HEK293 (cell line): ENCODE results near the gene TBC1D5.

Experiments
- GLI4 ChIP-seq: fragments of 450-650 bp; formaldehyde crosslinking; IDR thresholded peaks from 2 replicates; pipeline ENCODE4 v1.5.1; 2016; ENCODE audit warnings: missing biosample characterization, missing genetic modification characterization
- GLIS1 ChIP-seq: fragments of 450-650 bp; formaldehyde crosslinking; IDR thresholded peaks from 2 replicates; pipeline ENCODE4 v1.5.1; 2016; ENCODE audit warnings: missing biosample characterization, missing genetic modification characterization
- IKZF3 ChIP-seq: fragments of 450-650 bp; IDR thresholded peaks from 2 replicates; pipeline ENCODE4 v1.5.0; 2018; ENCODE audit warnings: missing biosample characterization, mild to moderate bottlenecking, missing genetic modification characterization, moderate library complexity
- KLF10 ChIP-seq: fragments of 450-650 bp; IDR thresholded peaks from 2 replicates; pipeline ENCODE4 v1.5.1; 2018; ENCODE audit warnings: missing biosample characterization, mild to moderate bottlenecking, missing genetic modification characterization
- SP2 ChIP-seq: fragments of 450-650 bp; formaldehyde crosslinking; IDR thresholded peaks from 2 replicates; pipeline ENCODE4 v1.5.1; 2016; ENCODE audit warnings: missing biosample characterization, missing genetic modification characterization
- ZNF112 ChIP-seq: fragments of 450-650 bp; formaldehyde crosslinking; IDR thresholded peaks from 2 replicates; pipeline ENCODE4 v1.5.0; 2017; ENCODE audit warnings: missing biosample characterization, missing genetic modification characterization
- ZNF274 ChIP-seq, 2 experiments: fragments of 200-500 bp in 1 of 2; fragments of 450-650 bp in 1 of 2; sonication (Bioruptor generic) in 1 of 2; formaldehyde crosslinking in 1 of 2; IDR thresholded peaks; 2 replicates each; pipeline versions ENCODE4 v1.5.1 to v1.6.1; 2014 to 2016; ENCODE audit warnings: borderline replicate concordance in 1 of 2, inconsistent platforms in 1 of 2, low read length in 1 of 2, missing biosample characterization in 1 of 2, missing genetic modification characterization in 1 of 2
- ZNF350 ChIP-seq: fragments of 450-650 bp; formaldehyde crosslinking; IDR thresholded peaks from 2 replicates; pipeline ENCODE4 v1.5.0; 2017; ENCODE audit warnings: missing biosample characterization, mild to moderate bottlenecking, missing genetic modification characterization
- TF ChIP-seq, protein P1 (sequence below): fragments of 450-650 bp; formaldehyde crosslinking; IDR thresholded peaks from 2 replicates; pipeline ENCODE4 v1.5.1; 2017; ENCODE audit warnings: missing biosample characterization, missing genetic modification characterization
- TF ChIP-seq, protein P2 (sequence below): fragments of 450-650 bp; formaldehyde crosslinking; IDR thresholded peaks from 2 replicates; pipeline ENCODE4 v1.5.1; 2016; ENCODE audit warnings: missing biosample characterization, missing genetic modification characterization
- TF ChIP-seq, protein P3 (sequence below): fragments of 450-650 bp; formaldehyde crosslinking; IDR thresholded peaks from 2 replicates; pipeline ENCODE4 v1.5.1; 2016; ENCODE audit warnings: missing biosample characterization, missing genetic modification characterization
- TF ChIP-seq, protein P4 (sequence below): fragments of 450-650 bp; formaldehyde crosslinking; IDR thresholded peaks from 2 replicates; pipeline ENCODE4 v1.5.1; 2016; ENCODE audit warnings: missing biosample characterization, missing genetic modification characterization, low read depth
- TF ChIP-seq, protein P5 (sequence below): fragments of 450-650 bp; formaldehyde crosslinking; IDR thresholded peaks from 2 replicates; pipeline ENCODE4 v1.5.1; 2017; ENCODE audit warnings: missing biosample characterization, missing genetic modification characterization
- TF ChIP-seq, protein P6 (sequence below): fragments of 450-650 bp; formaldehyde crosslinking; IDR thresholded peaks from 2 replicates; pipeline ENCODE4 v1.5.1; 2017; ENCODE audit warnings: missing biosample characterization, mild to moderate bottlenecking, missing genetic modification characterization, moderate library complexity

DNA sequence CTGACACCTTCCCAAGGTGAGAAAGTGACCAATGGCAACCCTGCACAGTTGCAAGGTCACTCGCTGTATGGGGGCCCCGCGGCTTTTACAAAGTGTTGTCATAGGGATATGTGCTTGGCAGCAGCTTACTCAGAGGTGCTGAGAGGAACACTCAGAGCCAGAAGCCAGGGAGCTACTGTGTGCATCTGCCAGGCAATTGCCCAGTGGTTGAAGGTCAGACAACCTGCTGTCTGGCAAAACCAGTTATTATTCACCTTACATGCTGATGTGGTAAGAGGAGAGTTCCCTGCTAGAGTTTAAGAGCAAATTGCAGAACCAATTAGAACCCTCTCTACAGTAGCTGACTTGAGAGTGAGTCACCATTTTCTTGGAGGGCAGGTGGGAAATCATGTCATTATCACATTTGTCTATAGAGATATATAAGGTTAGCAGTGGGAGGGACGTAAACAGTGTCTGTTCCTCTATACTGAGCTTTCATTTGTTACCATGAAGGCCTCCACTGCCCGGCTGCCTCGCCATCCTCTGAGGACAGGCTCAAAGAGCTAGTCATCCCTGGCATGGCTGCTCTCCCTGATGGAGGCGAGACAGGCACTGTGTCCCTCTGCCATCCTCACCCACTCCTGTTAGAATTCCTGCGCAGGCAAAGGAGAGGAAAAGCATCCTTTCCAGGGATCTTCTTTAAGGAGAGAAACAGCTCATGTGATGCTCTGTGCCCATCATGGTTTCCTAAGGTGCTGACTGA is 583.3 kb downstream of the TBC1D5 start:
- TF ChIP-seq, protein P1, sequence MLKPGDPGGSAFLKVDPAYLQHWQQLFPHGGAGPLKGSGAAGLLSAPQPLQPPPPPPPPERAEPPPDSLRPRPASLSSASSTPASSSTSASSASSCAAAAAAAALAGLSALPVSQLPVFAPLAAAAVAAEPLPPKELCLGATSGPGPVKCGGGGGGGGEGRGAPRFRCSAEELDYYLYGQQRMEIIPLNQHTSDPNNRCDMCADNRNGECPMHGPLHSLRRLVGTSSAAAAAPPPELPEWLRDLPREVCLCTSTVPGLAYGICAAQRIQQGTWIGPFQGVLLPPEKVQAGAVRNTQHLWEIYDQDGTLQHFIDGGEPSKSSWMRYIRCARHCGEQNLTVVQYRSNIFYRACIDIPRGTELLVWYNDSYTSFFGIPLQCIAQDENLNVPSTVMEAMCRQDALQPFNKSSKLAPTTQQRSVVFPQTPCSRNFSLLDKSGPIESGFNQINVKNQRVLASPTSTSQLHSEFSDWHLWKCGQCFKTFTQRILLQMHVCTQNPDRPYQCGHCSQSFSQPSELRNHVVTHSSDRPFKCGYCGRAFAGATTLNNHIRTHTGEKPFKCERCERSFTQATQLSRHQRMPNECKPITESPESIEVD (tag by site-specific recombination) = no peak
- TF ChIP-seq, protein P2, sequence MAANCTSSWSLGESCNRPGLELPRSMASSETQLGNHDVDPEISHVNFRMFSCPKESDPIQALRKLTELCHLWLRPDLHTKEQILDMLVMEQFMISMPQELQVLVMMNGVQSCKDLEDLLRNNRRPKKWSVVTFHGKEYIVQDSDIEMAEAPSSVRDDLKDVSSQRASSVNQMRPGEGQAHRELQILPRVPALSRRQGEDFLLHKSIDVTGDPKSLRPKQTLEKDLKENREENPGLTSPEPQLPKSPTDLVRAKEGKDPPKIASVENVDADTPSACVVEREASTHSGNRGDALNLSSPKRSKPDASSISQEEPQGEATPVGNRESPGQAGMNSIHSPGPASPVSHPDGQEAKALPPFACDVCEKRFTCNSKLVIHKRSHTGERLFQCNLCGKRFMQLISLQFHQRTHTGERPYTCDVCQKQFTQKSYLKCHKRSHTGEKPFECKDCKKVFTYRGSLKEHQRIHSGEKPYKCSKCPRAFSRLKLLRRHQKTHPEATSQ = no peak
- TF ChIP-seq, protein P3, sequence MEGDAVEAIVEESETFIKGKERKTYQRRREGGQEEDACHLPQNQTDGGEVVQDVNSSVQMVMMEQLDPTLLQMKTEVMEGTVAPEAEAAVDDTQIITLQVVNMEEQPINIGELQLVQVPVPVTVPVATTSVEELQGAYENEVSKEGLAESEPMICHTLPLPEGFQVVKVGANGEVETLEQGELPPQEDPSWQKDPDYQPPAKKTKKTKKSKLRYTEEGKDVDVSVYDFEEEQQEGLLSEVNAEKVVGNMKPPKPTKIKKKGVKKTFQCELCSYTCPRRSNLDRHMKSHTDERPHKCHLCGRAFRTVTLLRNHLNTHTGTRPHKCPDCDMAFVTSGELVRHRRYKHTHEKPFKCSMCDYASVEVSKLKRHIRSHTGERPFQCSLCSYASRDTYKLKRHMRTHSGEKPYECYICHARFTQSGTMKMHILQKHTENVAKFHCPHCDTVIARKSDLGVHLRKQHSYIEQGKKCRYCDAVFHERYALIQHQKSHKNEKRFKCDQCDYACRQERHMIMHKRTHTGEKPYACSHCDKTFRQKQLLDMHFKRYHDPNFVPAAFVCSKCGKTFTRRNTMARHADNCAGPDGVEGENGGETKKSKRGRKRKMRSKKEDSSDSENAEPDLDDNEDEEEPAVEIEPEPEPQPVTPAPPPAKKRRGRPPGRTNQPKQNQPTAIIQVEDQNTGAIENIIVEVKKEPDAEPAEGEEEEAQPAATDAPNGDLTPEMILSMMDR (tag by site-specific recombination) = no peak
- TF ChIP-seq, protein P4, sequence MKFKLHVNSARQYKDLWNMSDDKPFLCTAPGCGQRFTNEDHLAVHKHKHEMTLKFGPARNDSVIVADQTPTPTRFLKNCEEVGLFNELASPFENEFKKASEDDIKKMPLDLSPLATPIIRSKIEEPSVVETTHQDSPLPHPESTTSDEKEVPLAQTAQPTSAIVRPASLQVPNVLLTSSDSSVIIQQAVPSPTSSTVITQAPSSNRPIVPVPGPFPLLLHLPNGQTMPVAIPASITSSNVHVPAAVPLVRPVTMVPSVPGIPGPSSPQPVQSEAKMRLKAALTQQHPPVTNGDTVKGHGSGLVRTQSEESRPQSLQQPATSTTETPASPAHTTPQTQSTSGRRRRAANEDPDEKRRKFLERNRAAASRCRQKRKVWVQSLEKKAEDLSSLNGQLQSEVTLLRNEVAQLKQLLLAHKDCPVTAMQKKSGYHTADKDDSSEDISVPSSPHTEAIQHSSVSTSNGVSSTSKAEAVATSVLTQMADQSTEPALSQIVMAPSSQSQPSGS (tag by site-specific recombination) = no peak
- no peak for TF ChIP-seq IKZF3
- TF ChIP-seq, protein P5, sequence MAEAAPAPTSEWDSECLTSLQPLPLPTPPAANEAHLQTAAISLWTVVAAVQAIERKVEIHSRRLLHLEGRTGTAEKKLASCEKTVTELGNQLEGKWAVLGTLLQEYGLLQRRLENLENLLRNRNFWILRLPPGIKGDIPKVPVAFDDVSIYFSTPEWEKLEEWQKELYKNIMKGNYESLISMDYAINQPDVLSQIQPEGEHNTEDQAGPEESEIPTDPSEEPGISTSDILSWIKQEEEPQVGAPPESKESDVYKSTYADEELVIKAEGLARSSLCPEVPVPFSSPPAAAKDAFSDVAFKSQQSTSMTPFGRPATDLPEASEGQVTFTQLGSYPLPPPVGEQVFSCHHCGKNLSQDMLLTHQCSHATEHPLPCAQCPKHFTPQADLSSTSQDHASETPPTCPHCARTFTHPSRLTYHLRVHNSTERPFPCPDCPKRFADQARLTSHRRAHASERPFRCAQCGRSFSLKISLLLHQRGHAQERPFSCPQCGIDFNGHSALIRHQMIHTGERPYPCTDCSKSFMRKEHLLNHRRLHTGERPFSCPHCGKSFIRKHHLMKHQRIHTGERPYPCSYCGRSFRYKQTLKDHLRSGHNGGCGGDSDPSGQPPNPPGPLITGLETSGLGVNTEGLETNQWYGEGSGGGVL (tag by site-specific recombination) = no peak
- TF ChIP-seq, protein P6, sequence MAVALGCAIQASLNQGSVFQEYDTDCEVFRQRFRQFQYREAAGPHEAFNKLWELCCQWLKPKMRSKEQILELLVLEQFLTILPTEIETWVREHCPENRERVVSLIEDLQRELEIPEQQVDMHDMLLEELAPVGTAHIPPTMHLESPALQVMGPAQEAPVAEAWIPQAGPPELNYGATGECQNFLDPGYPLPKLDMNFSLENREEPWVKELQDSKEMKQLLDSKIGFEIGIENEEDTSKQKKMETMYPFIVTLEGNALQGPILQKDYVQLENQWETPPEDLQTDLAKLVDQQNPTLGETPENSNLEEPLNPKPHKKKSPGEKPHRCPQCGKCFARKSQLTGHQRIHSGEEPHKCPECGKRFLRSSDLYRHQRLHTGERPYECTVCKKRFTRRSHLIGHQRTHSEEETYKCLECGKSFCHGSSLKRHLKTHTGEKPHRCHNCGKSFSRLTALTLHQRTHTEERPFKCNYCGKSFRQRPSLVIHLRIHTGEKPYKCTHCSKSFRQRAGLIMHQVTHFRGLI (tag by site-specific recombination) = no peak
- TF ChIP-seq ZNF274 (IDR thresholded peaks at IDR 0.05; ENCODE audit: low read length) = no peak
- TF ChIP-seq ZNF274 (tag by site-specific recombination; IDR thresholded peaks at IDR 0.05; ENCODE audit: borderline replicate concordance) = no peak
- no peak for TF ChIP-seq ZNF112 (tag by site-specific recombination)
- TF ChIP-seq GLI4 (tag by site-specific recombination) = no peak
- no peak for TF ChIP-seq GLIS1 (tag by site-specific recombination)
- TF ChIP-seq KLF10 (tag by site-specific recombination) = no peak
- no peak for TF ChIP-seq ZNF350
- TF ChIP-seq SP2 (tag by site-specific recombination) = no peak
